H9 (cell line): Measurements from ENCODE around the gene PACSIN2. TPM values are rescaled to one million over a fixed set of nuclear protein-coding genes. Genes with fewer than 3 reads are reported as not detected.

ENCODE experiments used
- DNase-seq: peaks from one replicate; pipeline ENCODE4 v3.0.0-alpha.2; 2017
- H2AFZ ChIP-seq: one replicate; pipeline ENCODE4 v1.6.1; 2013; ENCODE audit warnings: mild to moderate bottlenecking, low read length, control low read depth, moderate library complexity
- H2AK5ac ChIP-seq: 2 replicates; pipeline ENCODE4 v1.6.1; 2013; ENCODE audit warnings: low read length, control low read depth, mixed read lengths; ENCODE audit not compliant: insufficient read length
- H2BK120ac ChIP-seq: one replicate; pipeline ENCODE4 v1.6.1; 2013; ENCODE audit warnings: low read depth, mild to moderate bottlenecking, low read length, control low read depth, inconsistent platforms; ENCODE audit not compliant: poor library complexity, severe bottlenecking
- H2BK12ac ChIP-seq: 2 replicates; pipeline ENCODE4 v1.6.1; 2013; ENCODE audit warnings: low read length, control low read depth, mixed read lengths, low read depth; ENCODE audit not compliant: insufficient read length
- H2BK15ac ChIP-seq: 2 replicates; pipeline ENCODE4 v1.6.1; 2013; ENCODE audit warnings: low read depth, low read length, control low read depth
- H2BK20ac ChIP-seq: one replicate; pipeline ENCODE4 v1.6.1; 2013; ENCODE audit warnings: low read depth, mild to moderate bottlenecking, low read length, control low read depth, inconsistent platforms; ENCODE audit not compliant: poor library complexity, severe bottlenecking
- H2BK5ac ChIP-seq: 2 replicates; pipeline ENCODE4 v1.6.1; 2013; ENCODE audit warnings: low read length, control low read depth, mixed read lengths; ENCODE audit not compliant: insufficient read length
- H3K14ac ChIP-seq: 2 replicates; pipeline ENCODE4 v1.6.1; 2013; ENCODE audit warnings: low read length, control low read depth; ENCODE audit not compliant: insufficient read depth
- H3K18ac ChIP-seq: 2 replicates; pipeline ENCODE4 v1.6.1; 2013; ENCODE audit warnings: low read depth, mild to moderate bottlenecking, mixed read lengths, low read length, control low read depth; ENCODE audit not compliant: insufficient read length
- H3K23ac ChIP-seq: 2 replicates; pipeline ENCODE4 v1.6.1; 2013; ENCODE audit warnings: low read length, control low read depth, mixed read lengths, low read depth; ENCODE audit not compliant: insufficient read length
- H3K23me2 ChIP-seq: 2 replicates; pipeline ENCODE4 v1.6.1; 2013; ENCODE audit warnings: low read depth, mild to moderate bottlenecking, mixed read lengths, low read length, control low read depth; ENCODE audit not compliant: insufficient read length, poor library complexity, severe bottlenecking
- H3K27ac ChIP-seq: 2 replicates; pipeline ENCODE4 v1.5.1; 2013; ENCODE audit warnings: low read length, control low read depth, mixed read lengths, low read depth; ENCODE audit not compliant: insufficient read length
- H3K27me3 ChIP-seq: 2 replicates; pipeline ENCODE4 v1.6.1; 2013; ENCODE audit warnings: low read length, control low read depth, inconsistent platforms; ENCODE audit not compliant: insufficient read depth
- H3K4ac ChIP-seq: 2 replicates; pipeline ENCODE4 v1.6.1; 2013; ENCODE audit warnings: low read depth, mild to moderate bottlenecking, control low read depth, inconsistent platforms, low read length, moderate library complexity
- H3K4me1 ChIP-seq: 2 replicates; pipeline ENCODE4 v1.6.1; 2013; ENCODE audit warnings: low read length, control low read depth, inconsistent platforms; ENCODE audit not compliant: insufficient read depth
- H3K4me2 ChIP-seq: 2 replicates; pipeline ENCODE4 v1.6.1; 2013; ENCODE audit warnings: low read length, control low read depth, mixed read lengths; ENCODE audit not compliant: insufficient read length, insufficient read depth
- H3K56ac ChIP-seq: 2 replicates; pipeline ENCODE4 v1.6.1; 2013; ENCODE audit warnings: low read depth, mild to moderate bottlenecking, mixed read lengths, low read length, control low read depth; ENCODE audit not compliant: insufficient read length
- H3K79me1 ChIP-seq: 2 replicates; pipeline ENCODE4 v1.6.1; 2013; ENCODE audit warnings: low read depth, mild to moderate bottlenecking, moderate library complexity, low read length, control low read depth, inconsistent platforms; ENCODE audit not compliant: insufficient read depth, poor library complexity, severe bottlenecking
- H3K79me2 ChIP-seq: 2 replicates; pipeline ENCODE4 v1.6.1; 2013; ENCODE audit warnings: low read length, control low read depth, inconsistent platforms; ENCODE audit not compliant: insufficient read depth
- H3K9ac ChIP-seq: 2 replicates; pipeline ENCODE4 v1.6.1; 2013; ENCODE audit warnings: low read length, control low read depth, mixed read lengths; ENCODE audit not compliant: insufficient read length; ENCODE audit errors: extremely low read depth
- H3K9me3 ChIP-seq: one replicate; pipeline ENCODE4 v1.6.1; 2013; ENCODE audit warnings: low read depth, low read length, inconsistent platforms; ENCODE audit not compliant: control insufficient read depth
- H3T11ph ChIP-seq: one replicate; pipeline ENCODE4 v1.6.1; 2013; ENCODE audit warnings: mild to moderate bottlenecking, low read length, control low read depth, inconsistent platforms
- H4K20me1 ChIP-seq: one replicate; pipeline ENCODE4 v1.6.1; 2013; ENCODE audit not compliant: control insufficient read depth, insufficient read length, insufficient read depth
- H4K5ac ChIP-seq: 2 replicates; pipeline ENCODE4 v1.6.1; 2013; ENCODE audit warnings: low read depth, mild to moderate bottlenecking, mixed read lengths, low read length, control low read depth; ENCODE audit not compliant: insufficient read length
- H4K8ac ChIP-seq: replicated peaks from 2 replicates; pipeline ENCODE4 v1.6.1; 2013; ENCODE audit warnings: low read length, control low read depth, mixed read lengths, low read depth; ENCODE audit not compliant: insufficient read length
- H4K91ac ChIP-seq: 2 replicates; pipeline ENCODE4 v1.6.1; 2013; ENCODE audit warnings: low read depth, mild to moderate bottlenecking, moderate library complexity, mixed read lengths, low read length, control low read depth; ENCODE audit not compliant: insufficient read length
- H3K27ac Mint-ChIP-seq, 3 experiments: 2 replicates in 2 of 3; 3 replicates in 1 of 3; pipeline ENCODE4 v1.8.0; 2020 to 2021; ENCODE audit warnings: mixed read lengths in 3 of 3, mild to moderate bottlenecking in 1 of 3, moderate library complexity in 1 of 3
- H3K27me3 Mint-ChIP-seq: 2 replicates; pipeline ENCODE4 v1.8.0; 2021; ENCODE audit warnings: low read depth, mild to moderate bottlenecking, moderate library complexity, mixed read lengths
- H3K36me3 Mint-ChIP-seq, 3 experiments: 2 replicates in 2 of 3; 3 replicates in 1 of 3; pipeline ENCODE4 v1.8.0; 2020 to 2021; ENCODE audit warnings: low read depth in 3 of 3, mixed read lengths in 3 of 3; ENCODE audit not compliant: insufficient read depth in 1 of 3
- H3K4me1 Mint-ChIP-seq, 2 experiments: 2 replicates each; pipeline ENCODE4 v1.8.0; 2020; ENCODE audit warnings: mixed read lengths in 2 of 2
- H3K4me3 Mint-ChIP-seq, 2 experiments: 2 replicates in 1 of 2; 3 replicates in 1 of 2; pipeline ENCODE4 v1.8.0; 2020 to 2021; ENCODE audit warnings: mild to moderate bottlenecking in 2 of 2, mixed read lengths in 2 of 2, moderate library complexity in 1 of 2
- H3K9me3 Mint-ChIP-seq, 2 experiments: 2 replicates in 1 of 2; 3 replicates in 1 of 2; pipeline ENCODE4 v1.8.0; 2020; ENCODE audit warnings: mild to moderate bottlenecking in 2 of 2, mixed read lengths in 2 of 2, moderate library complexity in 1 of 2
- WGBS: extraction: QIAGEN DNeasy Blood & Tissue Kit; methylation state at CpG from one replicate; pipeline ENCODE4 v1.1.7; 2013; ENCODE audit warnings: missing lambda C conversion rate, low lambda C conversion rate, mixed read lengths; ENCODE audit not compliant: insufficient read length; ENCODE audit errors: extremely low coverage; 5-methylcytosine and 5-hydroxymethylcytosine counted together
- total RNA-seq: library from RNA; stranded (reverse); gene quantifications from 2 replicates; pipeline ENCODE4 v1.2.1, GENCODE V29; 2021
- TF ChIP-seq, protein P1 (sequence below): fragments of 200-600 bp; sonication (generic); conservative IDR thresholded peaks from 3 replicates; pipeline ENCODE4 v1.8.0; 2021; ENCODE audit warnings: antibody characterized with exemption, mild to moderate bottlenecking

PACSIN2 gene
- total RNA-seq, 1 experiment from 2014 or later: 62.3 TPM

DNA sequence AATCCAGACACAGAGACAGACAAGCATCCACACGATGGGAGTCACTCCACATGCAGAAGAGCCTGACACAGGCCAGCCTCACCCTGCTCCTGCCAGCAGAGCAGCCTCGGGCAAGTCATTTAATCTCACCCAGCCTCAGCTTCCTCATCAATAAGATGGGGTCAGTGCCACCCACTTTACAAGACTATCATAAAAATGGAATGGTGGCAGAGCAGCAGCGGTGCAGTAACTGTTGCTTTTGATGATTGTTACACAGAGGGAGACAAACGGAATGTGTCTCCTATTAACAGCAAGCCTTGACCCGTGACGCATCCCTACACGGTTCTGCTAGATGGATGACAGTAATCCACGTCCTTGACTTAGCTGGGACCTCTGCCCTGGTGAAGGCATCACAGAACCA lies 131.8 kb downstream of the PACSIN2 start:
- H3K27ac Mint-ChIP-seq: peak overlapping the region in 1 of 3 experiments; percentile 70; a peak in 1 of 7 replicates
- no peak overlapping the region for H2BK5ac ChIP-seq
- H3K9ac ChIP-seq: no peak overlapping the region
- no peak overlapping the region for H3K4me2 ChIP-seq
- H3K23me2 ChIP-seq: no peaks in the 10 kb centered on the region
- no peak overlapping the region for H2AFZ ChIP-seq
- H4K5ac ChIP-seq: no peak overlapping the region
- H3K79me1 ChIP-seq: no peaks in the 10 kb centered on the region
- H2BK20ac ChIP-seq: no peak overlapping the region
- no peaks in the 10 kb centered on the region for H3K27me3 ChIP-seq
- H2BK120ac ChIP-seq: no peak overlapping the region
- H4K20me1 ChIP-seq: no peaks in the 10 kb centered on the region
- no peak overlapping the region for H3K14ac ChIP-seq
- H3K23ac ChIP-seq: no peak overlapping the region
- no peak overlapping the region for H2BK12ac ChIP-seq
- no peak overlapping the region for H2AK5ac ChIP-seq
- H3K27ac ChIP-seq: no peak overlapping the region
- H2BK15ac ChIP-seq: no peak overlapping the region
- no peak overlapping the region for H3T11ph ChIP-seq
- no peaks in the 10 kb centered on the region for H3K9me3 ChIP-seq
- no CpG with 5 or more reads among the region's 8 CpGs for WGBS
- H3K27me3 Mint-ChIP-seq: no peaks in the 10 kb centered on the region
- H3K4me1 Mint-ChIP-seq: peaks cover 10 to 13% of the 10 kb centered on the region in 2 experiments
- no peaks in the 10 kb centered on the region for H3K4me1 ChIP-seq
- TF ChIP-seq, protein P1, sequence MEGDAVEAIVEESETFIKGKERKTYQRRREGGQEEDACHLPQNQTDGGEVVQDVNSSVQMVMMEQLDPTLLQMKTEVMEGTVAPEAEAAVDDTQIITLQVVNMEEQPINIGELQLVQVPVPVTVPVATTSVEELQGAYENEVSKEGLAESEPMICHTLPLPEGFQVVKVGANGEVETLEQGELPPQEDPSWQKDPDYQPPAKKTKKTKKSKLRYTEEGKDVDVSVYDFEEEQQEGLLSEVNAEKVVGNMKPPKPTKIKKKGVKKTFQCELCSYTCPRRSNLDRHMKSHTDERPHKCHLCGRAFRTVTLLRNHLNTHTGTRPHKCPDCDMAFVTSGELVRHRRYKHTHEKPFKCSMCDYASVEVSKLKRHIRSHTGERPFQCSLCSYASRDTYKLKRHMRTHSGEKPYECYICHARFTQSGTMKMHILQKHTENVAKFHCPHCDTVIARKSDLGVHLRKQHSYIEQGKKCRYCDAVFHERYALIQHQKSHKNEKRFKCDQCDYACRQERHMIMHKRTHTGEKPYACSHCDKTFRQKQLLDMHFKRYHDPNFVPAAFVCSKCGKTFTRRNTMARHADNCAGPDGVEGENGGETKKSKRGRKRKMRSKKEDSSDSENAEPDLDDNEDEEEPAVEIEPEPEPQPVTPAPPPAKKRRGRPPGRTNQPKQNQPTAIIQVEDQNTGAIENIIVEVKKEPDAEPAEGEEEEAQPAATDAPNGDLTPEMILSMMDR: no peak
- no peak overlapping the region for H4K91ac ChIP-seq
- no peaks in the 10 kb centered on the region for H3K9me3 Mint-ChIP-seq
- no peak overlapping the region for H3K18ac ChIP-seq
- H3K36me3 Mint-ChIP-seq: peaks cover 12 to 58% (median 47%) of the 10 kb centered on the region in 3 experiments; a peak in 6 of 7 replicates
- H3K79me2 ChIP-seq: no peaks in the 10 kb centered on the region
- H4K8ac ChIP-seq: no peak overlapping the region
- H3K4me3 Mint-ChIP-seq: no peak overlapping the region
- no peak overlapping the region for H3K56ac ChIP-seq
- H3K4ac ChIP-seq: no peak overlapping the region
- no peak for DNase-seq
